WTC11 (cell line): Measurements from ENCODE around the gene F8. TPM values are rescaled to one million over a fixed set of nuclear protein-coding genes. Genes with fewer than 3 reads are reported as not detected.
A peak's percentile ranks its signal among the peaks of the same experiment; 100 is the strongest.

ENCODE experiments used
- ATAC-seq: fragments of 200-7000 bp; cut with Tn5 transposase; 2 replicates; pipeline ENCODE4 v1.10.0; 2021; ENCODE audit warnings: mild to moderate bottlenecking, moderate library complexity
- CTCF ChIA-PET: fragments of 300-600 bp; sonication (Branson Sonifier 250); formaldehyde crosslinking; loops from one replicate; lab custom pipeline; 2021; ENCODE audit warnings: antibody characterized with exemption; lab: Charles Lee
- POLR2A ChIA-PET: fragments of 350-600 bp; sonication (Branson Sonifier 250); formaldehyde crosslinking; loops from one replicate; lab custom pipeline; 2021; ENCODE audit warnings: antibody characterized with exemption; lab: Charles Lee
- DNase-seq: peaks from one replicate; pipeline ENCODE4 v3.0.0; 2021; ENCODE audit warnings: low spot score
- H3K27ac Mint-ChIP-seq: 2 replicates; pipeline ENCODE4 v1.8.0; 2021; ENCODE audit warnings: mixed read lengths
- H3K27me3 Mint-ChIP-seq: 2 replicates; pipeline ENCODE4 v1.8.0; 2021; ENCODE audit warnings: low read depth, mild to moderate bottlenecking, moderate library complexity, mixed read lengths
- H3K36me3 Mint-ChIP-seq: 2 replicates; pipeline ENCODE4 v1.8.0; 2021; ENCODE audit warnings: mixed read lengths
- H3K4me1 Mint-ChIP-seq: 2 replicates; pipeline ENCODE4 v1.8.0; 2022; ENCODE audit warnings: mixed read lengths
- H3K4me3 Mint-ChIP-seq: 2 replicates; pipeline ENCODE4 v1.8.0; 2021; ENCODE audit warnings: mild to moderate bottlenecking, moderate library complexity, mixed read lengths
- H3K9me3 Mint-ChIP-seq: 2 replicates; pipeline ENCODE4 v1.8.0; 2021; ENCODE audit warnings: mixed read lengths
- CDX4 ChIP-seq: fragments of 250-450 bp; sonication (Bioruptor Pico); IDR thresholded peaks from 2 replicates; pipeline ENCODE4 v1.9.0; 2021; ENCODE audit warnings: moderate library complexity, mild to moderate bottlenecking, inconsistent platforms, borderline replicate concordance
- E2F4 ChIP-seq: sonication (generic); formaldehyde crosslinking; IDR thresholded peaks from 2 replicates; pipeline ENCODE4 v1.8.1; 2022; ENCODE audit warnings: low read depth, mild to moderate bottlenecking, moderate library complexity, missing genetic modification reagents, borderline replicate concordance
- ELF4 ChIP-seq: sonication (generic); formaldehyde crosslinking; IDR thresholded peaks from 2 replicates; pipeline ENCODE4 v1.8.1; 2022; ENCODE audit warnings: low read depth, mild to moderate bottlenecking, moderate library complexity, missing genetic modification reagents
- GTF2I ChIP-seq: fragments of 250-450 bp; sonication (Bioruptor Pico); conservative IDR thresholded peaks from 2 replicates; pipeline ENCODE4 v1.4.0; 2021; ENCODE audit warnings: mild to moderate bottlenecking
- IRF2 ChIP-seq: sonication (generic); formaldehyde crosslinking; IDR thresholded peaks from 2 replicates; pipeline ENCODE4 v1.8.0; 2022; ENCODE audit warnings: low read depth, missing genetic modification reagents, borderline replicate concordance
- MAX ChIP-seq: sonication (generic); formaldehyde crosslinking; IDR thresholded peaks from 2 replicates; pipeline ENCODE4 v1.8.0; 2022; ENCODE audit warnings: mild to moderate bottlenecking, missing genetic modification reagents
- NFATC4 ChIP-seq: fragments of 250-450 bp; sonication (Bioruptor Pico); IDR thresholded peaks from 2 replicates; pipeline ENCODE4 v1.9.0; 2021; ENCODE audit warnings: mild to moderate bottlenecking
- NFE2L1 ChIP-seq: sonication (generic); formaldehyde crosslinking; IDR thresholded peaks from 2 replicates; pipeline ENCODE4 v1.8.1; 2023; ENCODE audit warnings: missing genetic modification reagents
- NFYB ChIP-seq: sonication (generic); formaldehyde crosslinking; conservative IDR thresholded peaks from 2 replicates; pipeline ENCODE4 v1.8.0; 2022; ENCODE audit warnings: low read depth, missing genetic modification reagents
- SP1 ChIP-seq: sonication (generic); formaldehyde crosslinking; conservative IDR thresholded peaks from 2 replicates; pipeline ENCODE4 v1.8.1; 2022; ENCODE audit warnings: missing genetic modification reagents
- TEAD1 ChIP-seq: sonication (generic); formaldehyde crosslinking; IDR thresholded peaks from 2 replicates; pipeline ENCODE4 v1.8.0; 2022; ENCODE audit warnings: mild to moderate bottlenecking, missing genetic modification reagents
- ZNF281 ChIP-seq: sonication (generic); formaldehyde crosslinking; IDR thresholded peaks from 2 replicates; pipeline ENCODE4 v1.8.0; 2023; ENCODE audit warnings: mild to moderate bottlenecking, missing genetic modification reagents
- ZNF317 ChIP-seq: sonication (generic); formaldehyde crosslinking; IDR thresholded peaks from 2 replicates; pipeline ENCODE4 v1.8.1; 2023; ENCODE audit warnings: low read depth, mild to moderate bottlenecking, moderate library complexity, missing genetic modification reagents, borderline replicate concordance
- ZNF396 ChIP-seq: fragments of 250-450 bp; sonication (Bioruptor Pico); IDR thresholded peaks from 2 replicates; pipeline ENCODE4 v1.8.0; 2021; ENCODE audit warnings: mild to moderate bottlenecking, moderate library complexity, borderline replicate concordance
- total RNA-seq: library from RNA; stranded (reverse); gene quantifications from 3 replicates; pipeline ENCODE4 v1.2.3, GENCODE V29; 2021
- TF ChIP-seq, protein P1 (sequence below): fragments of 250-450 bp; sonication (Bioruptor Pico); IDR thresholded peaks from 2 replicates; pipeline ENCODE4 v1.9.0; 2021; ENCODE audit warnings: mild to moderate bottlenecking

F8 gene
- total RNA-seq, 1 experiment from 2014 or later = 1.6 TPM

DNA sequence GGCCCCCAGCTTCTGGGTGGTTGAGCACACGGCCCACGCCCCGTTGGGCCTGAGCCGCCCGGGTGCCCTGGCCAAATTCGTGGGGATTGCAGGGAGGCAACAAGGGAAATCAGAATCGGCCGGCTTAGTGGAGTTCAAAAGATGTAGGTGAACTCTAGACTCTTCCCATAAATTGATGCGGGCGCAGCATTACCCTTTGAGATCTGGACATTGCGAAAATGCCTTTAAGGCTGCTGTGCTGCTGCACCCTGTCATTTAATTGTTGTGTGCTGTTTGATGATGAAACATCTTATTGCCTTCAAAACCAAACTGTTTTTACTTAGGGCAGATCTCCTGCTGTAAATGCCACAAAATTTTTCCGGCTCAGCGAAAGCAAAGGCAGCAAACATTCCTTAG is 216.8 kb downstream of the F8 start:
- ChIA-PET CTCF (interaction anchor here (1.0 to 1.1 kb wide), 2 partner anchors 15 to 43 kb away, joined by 3 to 5 read pairs; partner anchors contain the start of gene DKC1), POLR2A (interaction anchor here (1.0 kb wide), 1 partner anchor 57 kb away, joined by 3 read pairs; no protein-coding TSS in a partner anchor)
- Mint-ChIP-seq H3K9me3 (peaks cover 27% of the 10 kb centered on the region), H3K4me1 (peaks cover 18% of the 10 kb centered on the region), H3K27me3 (peaks cover 64% of the 10 kb centered on the region), H3K27ac (no peak overlapping the region)
- ATAC-seq = peak; percentile 24
- TF ChIP-seq ZNF281 = no peak
- TF ChIP-seq TEAD1 = no peak
- TF ChIP-seq E2F4 = no peak
- no peak for TF ChIP-seq ZNF396 (CRISPR knock-in tag)
- TF ChIP-seq CDX4 (CRISPR knock-in tag) = no peak
- TF ChIP-seq NFATC4 (CRISPR knock-in tag) = no peak
- TF ChIP-seq ELF4 (CRISPR knock-in tag) = no peak
- TF ChIP-seq ZNF317 (CRISPR knock-in tag) = no peak
- no peak for TF ChIP-seq GTF2I
- TF ChIP-seq, all 79 proteins: peak for 0
- Mint-ChIP-seq H3K4me3 (peak overlapping the region; percentile 73), H3K36me3 (peaks cover 9% of the 10 kb centered on the region)
- DNase-seq = no peak

GRCh38 chrX:154804957-154805695 is 217.4 kb downstream of the F8 start, which contains the start of gene MPP1:
Gene MPP1, minus strand, starts transcription at chrX:154805485. Its CDS starts 112 bp downstream, at chrX:154805373.
- Mint-ChIP-seq H3K9me3 (peaks cover 27% of the 10 kb centered on the region), H3K4me1 (peaks cover 22% of the 10 kb centered on the region), H3K4me3 (peak within 1 kb of the TSS; percentile 73), H3K36me3 (peaks cover 9% of the 10 kb centered on the region), H3K27me3 (peaks cover 70% of the 10 kb centered on the region), H3K27ac (no peak within 1 kb of the TSS)
- ChIA-PET POLR2A (interaction anchor here (1.0 kb wide), 1 partner anchor 57 kb away, joined by 3 read pairs; no protein-coding TSS in a partner anchor), CTCF (interaction anchor here (1.0 to 1.1 kb wide), 2 partner anchors 16 to 43 kb away, joined by 3 to 5 read pairs; partner anchors contain the start of gene DKC1)
- peak; percentile 96 for ATAC-seq
- peak; percentile 66 for DNase-seq
- TF ChIP-seq MAX (CRISPR knock-in tag) (no peak), NFE2L1 (CRISPR knock-in tag) (0 out of 2 replicates have a peak, but pooled peaks have one; percentile 32), IRF2 (CRISPR knock-in tag) (no peak), NFYB (peak; percentile 33; the same call in 1 of the 2 replicates), SP1 (CRISPR knock-in tag) (peak; percentile 65)
- TF ChIP-seq, protein P1, sequence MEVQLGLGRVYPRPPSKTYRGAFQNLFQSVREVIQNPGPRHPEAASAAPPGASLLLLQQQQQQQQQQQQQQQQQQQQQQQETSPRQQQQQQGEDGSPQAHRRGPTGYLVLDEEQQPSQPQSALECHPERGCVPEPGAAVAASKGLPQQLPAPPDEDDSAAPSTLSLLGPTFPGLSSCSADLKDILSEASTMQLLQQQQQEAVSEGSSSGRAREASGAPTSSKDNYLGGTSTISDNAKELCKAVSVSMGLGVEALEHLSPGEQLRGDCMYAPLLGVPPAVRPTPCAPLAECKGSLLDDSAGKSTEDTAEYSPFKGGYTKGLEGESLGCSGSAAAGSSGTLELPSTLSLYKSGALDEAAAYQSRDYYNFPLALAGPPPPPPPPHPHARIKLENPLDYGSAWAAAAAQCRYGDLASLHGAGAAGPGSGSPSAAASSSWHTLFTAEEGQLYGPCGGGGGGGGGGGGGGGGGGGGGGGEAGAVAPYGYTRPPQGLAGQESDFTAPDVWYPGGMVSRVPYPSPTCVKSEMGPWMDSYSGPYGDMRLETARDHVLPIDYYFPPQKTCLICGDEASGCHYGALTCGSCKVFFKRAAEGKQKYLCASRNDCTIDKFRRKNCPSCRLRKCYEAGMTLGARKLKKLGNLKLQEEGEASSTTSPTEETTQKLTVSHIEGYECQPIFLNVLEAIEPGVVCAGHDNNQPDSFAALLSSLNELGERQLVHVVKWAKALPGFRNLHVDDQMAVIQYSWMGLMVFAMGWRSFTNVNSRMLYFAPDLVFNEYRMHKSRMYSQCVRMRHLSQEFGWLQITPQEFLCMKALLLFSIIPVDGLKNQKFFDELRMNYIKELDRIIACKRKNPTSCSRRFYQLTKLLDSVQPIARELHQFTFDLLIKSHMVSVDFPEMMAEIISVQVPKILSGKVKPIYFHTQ (CRISPR knock-in tag) = no peak
